ENCODE results near the gene SETDB2.

Gene SETDB2

DNA sequence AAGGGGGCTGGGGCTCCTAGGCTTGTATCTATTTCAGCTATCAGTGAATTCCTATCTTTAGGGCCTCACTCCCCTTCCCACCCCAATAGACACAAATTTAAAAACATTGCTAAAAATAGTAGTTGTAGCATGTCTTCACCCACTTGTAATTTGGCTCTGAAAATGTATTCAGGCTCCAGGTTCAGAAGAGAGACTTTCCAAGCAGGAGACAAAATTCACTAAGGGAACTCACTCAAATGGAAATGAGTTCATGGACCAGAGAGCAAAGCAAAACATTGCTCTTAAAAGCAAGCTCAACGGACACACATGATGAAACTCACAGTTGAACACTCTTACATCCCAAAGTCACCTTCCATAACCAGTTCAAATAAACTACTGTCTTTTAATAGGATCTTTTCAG lies 88.5 kb downstream of the SETDB2 start:
- in situ Hi-C loops (cut with MboI; ENCODE audit: low sequenced_read_pairs) = no loop called here

GRCh38 chr13:49533011-49533410 lies 88.9 kb downstream of the SETDB2 start:
- in situ Hi-C loops (cut with MboI; ENCODE audit: low sequenced_read_pairs) = no loop called here

- in situ Hi-C loops (cut with MboI; ENCODE audit: low sequenced_read_pairs) = no loop called here
Measured at GRCh38 chr13:49533591-49534269, 89.7 kb downstream of the SETDB2 start.

DNA sequence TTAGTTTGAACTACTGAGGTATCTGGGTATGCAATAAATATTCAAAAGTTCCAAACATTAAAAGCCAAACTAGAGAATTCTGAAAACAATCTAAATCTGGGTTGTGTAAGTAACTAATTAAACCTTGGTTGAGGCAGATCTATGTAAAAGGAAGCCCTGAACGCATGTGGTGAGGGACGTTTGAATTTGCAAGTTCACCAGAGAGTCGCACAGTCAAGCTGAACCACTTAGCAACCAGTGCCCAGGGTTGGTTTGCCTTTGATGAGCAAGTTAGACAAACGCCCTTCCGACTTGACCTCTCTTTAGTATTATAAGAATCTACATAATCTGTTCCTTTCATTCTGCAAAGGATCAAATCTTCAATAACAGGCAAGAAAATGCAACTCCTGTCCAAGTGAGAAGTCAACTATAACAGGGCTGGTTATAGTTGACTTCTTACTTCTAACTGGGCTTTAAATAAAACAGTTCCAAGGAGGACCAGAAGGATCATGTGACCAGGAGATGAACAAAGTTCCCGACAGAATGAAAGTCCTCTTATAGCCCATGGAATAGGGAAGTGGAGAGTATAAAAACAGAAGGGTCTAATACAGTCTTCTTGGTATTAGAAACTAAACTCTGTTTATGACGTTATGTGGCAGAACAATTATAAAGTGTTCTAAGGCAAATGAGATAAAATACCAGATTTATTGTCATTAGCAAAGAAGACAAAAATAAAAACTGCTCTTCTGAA lies 92.2 kb downstream of the SETDB2 start:
- in situ Hi-C loops (cut with MboI; ENCODE audit: low sequenced_read_pairs) = no loop called here

- in situ Hi-C loops (cut with MboI; ENCODE audit: low sequenced_read_pairs) = no loop called here
Measured at GRCh38 chr13:49538404-49538803, 94.3 kb downstream of the SETDB2 start.

DNA sequence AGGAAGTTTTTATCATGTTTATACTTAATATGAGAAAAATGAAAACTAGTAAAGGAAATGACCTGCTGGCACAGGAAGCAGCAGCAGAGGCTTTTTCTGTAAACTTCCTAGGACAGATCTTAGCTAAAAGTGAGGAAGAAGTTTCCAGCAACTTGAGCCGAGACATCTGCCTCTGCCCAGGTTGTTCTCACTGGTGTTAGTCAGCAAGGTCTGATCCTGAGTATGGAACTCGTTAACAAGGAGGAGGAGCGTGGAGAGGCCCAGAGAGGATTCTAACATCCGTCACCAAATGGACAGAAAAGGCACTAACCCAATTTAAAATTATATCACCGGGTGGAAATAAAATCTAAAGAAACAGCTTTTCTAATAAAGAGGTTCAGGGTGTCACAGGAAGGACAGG lies 95.2 kb downstream of the SETDB2 start:
- in situ Hi-C loops (cut with MboI; ENCODE audit: low sequenced_read_pairs) = no loop called here

GRCh38 chr13:49539746-49540145 lies 95.7 kb downstream of the SETDB2 start:
- in situ Hi-C loops (cut with MboI; ENCODE audit: low sequenced_read_pairs) = no loop called here

DNA sequence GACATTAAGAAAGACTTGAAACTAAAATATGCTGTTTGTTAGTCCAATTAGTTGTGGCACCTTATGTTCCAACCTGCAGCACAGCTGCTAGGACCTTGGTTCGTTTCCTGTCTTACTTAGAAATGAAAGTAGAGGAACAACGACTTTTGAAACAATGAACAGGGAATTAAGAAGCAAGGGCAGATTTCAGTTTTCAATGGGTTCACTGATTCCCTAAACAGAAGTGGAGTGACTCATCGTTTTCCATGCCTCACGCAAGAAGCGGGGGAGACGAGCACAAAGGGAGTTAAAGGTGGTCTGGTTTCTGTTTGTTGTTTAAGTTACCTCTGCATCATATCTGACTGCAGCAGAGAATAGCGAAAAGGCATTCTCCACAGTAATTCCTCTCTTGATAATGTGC lies 96.5 kb downstream of the SETDB2 start:
- in situ Hi-C loops (cut with MboI; ENCODE audit: low sequenced_read_pairs) = no loop called here

DNA sequence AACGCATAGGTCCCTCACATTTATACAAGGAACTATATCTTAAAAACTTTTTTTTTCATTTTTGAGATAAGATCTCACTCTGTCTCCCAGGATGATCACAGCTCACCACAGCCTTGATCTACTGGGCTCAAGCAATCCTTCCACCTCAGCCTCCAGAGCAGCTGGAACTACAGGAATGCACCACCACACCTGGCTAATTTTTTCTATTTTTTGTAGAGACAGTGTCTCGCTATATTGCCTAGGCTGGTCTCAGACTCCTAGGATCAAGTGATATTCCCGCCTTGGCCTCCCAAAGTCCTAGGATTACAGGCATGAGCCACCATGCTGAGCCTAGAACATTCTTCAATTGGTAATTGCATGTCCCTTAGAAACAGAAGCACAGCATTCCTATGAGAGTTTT lies 99.6 kb downstream of the SETDB2 start:
- in situ Hi-C loops (cut with MboI; ENCODE audit: low sequenced_read_pairs) = no loop called here
